Uterus (tissue), 4 donors: ENCODE measurements around the gene SORL1. TPM values are rescaled to one million over a fixed set of nuclear protein-coding genes. Genes with fewer than 3 reads are reported as not detected.

ENCODE experiments used
- DNase-seq, 2 donors: peaks; one replicate each; pipeline ENCODE4 v3.0.0-alpha.2; 2019 to 2020
- H3K27ac ChIP-seq, 2 donors: fragments of 200-600 bp; sonication (generic); 1 replicate in 1 of 2; 2 replicates in 1 of 2; pipeline ENCODE4 v1.5.1; 2016 to 2018
- H3K27me3 ChIP-seq, 2 donors: fragments of 200-600 bp; sonication (generic); one replicate each; pipeline ENCODE4 v1.5.1; 2018 to 2019; ENCODE audit warnings: control low read depth in 1 of 2
- H3K36me3 ChIP-seq, 2 donors: fragments of 200-600 bp; sonication (generic); one replicate each; pipeline ENCODE4 v1.5.1; 2019; ENCODE audit warnings: control low read depth in 1 of 2
- H3K4me1 ChIP-seq, 2 donors: fragments of 200-600 bp; sonication (generic); one replicate each; pipeline ENCODE4 v1.5.1; 2018 to 2019; ENCODE audit warnings: control low read depth in 1 of 2
- H3K4me3 ChIP-seq, 2 donors: fragments of 200-600 bp; sonication (generic); 1 replicate in 1 of 2; 2 replicates in 1 of 2; pipeline ENCODE4 v1.5.1; 2018 to 2019; ENCODE audit warnings: mild to moderate bottlenecking in 1 of 2
- H3K9me3 ChIP-seq, 2 donors: fragments of 200-600 bp; sonication (generic); one replicate each; pipeline ENCODE4 v1.5.1; 2019; ENCODE audit warnings: control low read depth in 1 of 2
- POLR2A ChIP-seq, 2 donors: fragments of 450-650 bp; IDR thresholded peaks; one replicate each; pipeline ENCODE4 v1.6.1; 2016; ENCODE audit warnings: antibody characterized with exemption in 2 of 2, mild to moderate bottlenecking in 1 of 2, moderate library complexity in 1 of 2
- intact Hi-C: fragments of 100-400 bp; cut with DNase I; formaldehyde crosslinking; loops from one replicate; pipeline ENCODE4 v1.15.1; 2023; ENCODE audit warnings: low total_unique reads
- total RNA-seq, 4 donors: library from RNA; depleted of rRNA in 3 of 4; stranded (reverse); fragments of >200 nt in 3 of 4; gene quantifications; one replicate each; pipeline versions ENCODE4 v1.1.0 to v1.2.4, GENCODE V29; 2014 to 2023
- TF ChIP-seq, protein P1 (sequence below), 4 experiments: fragments of 200-600 bp in 2 of 4; fragments of 450-650 bp in 2 of 4; sonication (generic) in 2 of 4; IDR thresholded peaks; one replicate each; pipeline ENCODE4 v1.5.1; 2016 to 2019; ENCODE audit warnings: antibody characterized with exemption in 4 of 4, mild to moderate bottlenecking in 2 of 4, moderate library complexity in 1 of 4
- donor health status: DM: yes; HTN: yes; CAD: no.

The SORL1 gene
- total RNA-seq, 4 donors from 2014 or later: 7.6 to 42.6 (median 17.2) TPM

DNA sequence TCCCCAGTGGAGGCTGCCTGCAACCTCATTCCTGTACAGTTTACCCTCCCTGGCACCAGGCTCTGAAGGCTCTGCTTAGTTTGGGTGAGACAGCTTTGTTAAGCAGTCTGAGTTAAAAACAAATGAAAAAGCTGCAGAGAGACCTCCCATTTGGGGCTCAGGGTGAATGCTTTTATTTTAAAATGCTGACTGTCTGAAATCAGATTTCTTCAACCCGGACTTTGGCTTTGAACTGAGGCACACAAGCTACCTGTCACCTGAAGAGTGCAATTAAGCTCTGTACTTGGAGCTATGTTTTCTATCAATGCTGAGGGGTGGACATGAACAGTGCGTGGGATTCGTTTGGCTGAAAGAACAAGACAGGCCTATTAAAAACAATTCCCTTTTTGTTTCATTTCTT lies 218.2 kb downstream of the SORL1 start:
- Histone ChIP-seq H3K9me3 (no peaks in the 10 kb centered on the region), H3K4me3 (no peak overlapping the region), H3K27me3 (no peaks in the 10 kb centered on the region), H3K27ac (peak overlapping the region; percentile 73 to 80), H3K4me1 (no peaks in the 10 kb centered on the region), H3K36me3 (no peaks in the 10 kb centered on the region)
- DNase-seq: no peak
- intact Hi-C loops: no loop called here
- TF ChIP-seq POLR2A (IDR thresholded peaks at IDR 0.05): no peak
- TF ChIP-seq, protein P1, sequence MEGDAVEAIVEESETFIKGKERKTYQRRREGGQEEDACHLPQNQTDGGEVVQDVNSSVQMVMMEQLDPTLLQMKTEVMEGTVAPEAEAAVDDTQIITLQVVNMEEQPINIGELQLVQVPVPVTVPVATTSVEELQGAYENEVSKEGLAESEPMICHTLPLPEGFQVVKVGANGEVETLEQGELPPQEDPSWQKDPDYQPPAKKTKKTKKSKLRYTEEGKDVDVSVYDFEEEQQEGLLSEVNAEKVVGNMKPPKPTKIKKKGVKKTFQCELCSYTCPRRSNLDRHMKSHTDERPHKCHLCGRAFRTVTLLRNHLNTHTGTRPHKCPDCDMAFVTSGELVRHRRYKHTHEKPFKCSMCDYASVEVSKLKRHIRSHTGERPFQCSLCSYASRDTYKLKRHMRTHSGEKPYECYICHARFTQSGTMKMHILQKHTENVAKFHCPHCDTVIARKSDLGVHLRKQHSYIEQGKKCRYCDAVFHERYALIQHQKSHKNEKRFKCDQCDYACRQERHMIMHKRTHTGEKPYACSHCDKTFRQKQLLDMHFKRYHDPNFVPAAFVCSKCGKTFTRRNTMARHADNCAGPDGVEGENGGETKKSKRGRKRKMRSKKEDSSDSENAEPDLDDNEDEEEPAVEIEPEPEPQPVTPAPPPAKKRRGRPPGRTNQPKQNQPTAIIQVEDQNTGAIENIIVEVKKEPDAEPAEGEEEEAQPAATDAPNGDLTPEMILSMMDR (IDR thresholded peaks at IDR 0.05): no peak

DNA sequence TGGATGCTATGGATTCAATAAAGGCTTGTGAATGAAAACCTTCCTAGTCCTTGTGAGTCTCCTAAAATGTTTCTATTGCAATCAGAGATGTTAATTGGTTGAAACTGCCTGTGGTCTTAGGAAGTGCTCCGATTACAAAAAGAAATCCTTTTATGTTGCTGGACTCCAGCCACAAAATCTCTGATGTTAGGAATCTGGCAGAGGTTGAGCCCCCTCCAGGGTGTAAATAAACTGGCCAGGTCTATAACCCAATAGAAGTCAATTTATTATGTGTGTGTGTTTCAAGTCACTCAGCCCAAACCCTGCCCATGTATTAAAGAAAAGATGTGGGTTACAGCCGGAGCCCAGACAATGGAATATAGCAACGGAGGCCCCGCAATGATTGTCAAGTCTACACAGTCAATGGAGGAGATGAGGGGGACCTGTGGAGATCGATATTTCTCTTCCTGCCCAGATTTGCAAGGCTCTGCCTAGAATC lies 218.7 kb downstream of the SORL1 start:
- TF ChIP-seq, protein P1 (IDR thresholded peaks at IDR 0.05): no peak
- TF ChIP-seq POLR2A (IDR thresholded peaks at IDR 0.05): no peak
- Histone ChIP-seq H3K4me3 (peak overlapping the region in 1 of 2 donors; percentile 19), H3K27me3 (no peaks in the 10 kb centered on the region), H3K36me3 (no peaks in the 10 kb centered on the region), H3K9me3 (no peaks in the 10 kb centered on the region), H3K27ac (peak overlapping the region; percentile 73 to 80), H3K4me1 (no peaks in the 10 kb centered on the region)
- no peak for DNase-seq
- intact Hi-C loops: no loop called here

DNA sequence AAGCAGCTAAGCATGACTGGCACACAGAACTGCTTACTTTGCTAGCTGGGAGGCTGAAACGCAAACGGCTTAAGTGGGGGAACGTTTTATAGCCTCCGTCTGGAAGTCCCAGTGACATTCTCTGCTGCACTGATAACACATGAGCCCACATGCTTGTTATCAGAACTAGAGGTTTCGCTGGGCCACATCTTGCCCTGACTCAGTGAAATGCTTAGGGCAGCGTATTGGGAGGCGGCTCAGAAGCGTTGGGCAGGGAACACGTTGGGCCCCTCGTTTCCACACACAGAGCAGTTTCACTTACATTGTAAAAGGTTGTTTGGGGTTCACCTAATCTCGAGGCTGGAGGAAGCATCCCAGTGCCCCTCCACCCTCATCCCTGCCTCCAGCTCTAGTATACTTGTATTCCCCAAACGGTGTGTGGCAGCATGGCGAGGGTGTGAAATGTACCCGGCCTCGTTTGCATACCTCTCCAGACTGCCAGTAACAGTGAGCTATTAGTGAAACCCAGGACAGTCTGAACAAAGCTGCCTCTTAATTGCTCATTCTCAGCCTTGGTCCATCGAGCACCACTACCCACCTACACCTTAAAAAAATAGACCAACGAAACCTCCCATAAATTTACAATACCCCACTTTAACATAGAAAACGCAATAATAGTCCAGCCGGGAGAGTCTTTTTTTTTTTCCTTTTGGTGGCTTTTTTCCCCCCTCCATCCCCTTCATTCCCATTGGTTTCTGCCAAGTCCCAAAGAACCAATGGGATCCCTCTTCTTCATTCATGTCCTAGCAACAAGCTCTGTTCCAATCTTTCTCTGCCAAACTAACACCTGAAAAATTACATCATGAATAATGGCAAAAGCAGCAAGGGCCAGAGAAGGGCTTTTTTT lies 219.4 kb downstream of the SORL1 start:
- TF ChIP-seq, protein P1 (IDR thresholded peaks at IDR 0.05): no peak
- TF ChIP-seq POLR2A (IDR thresholded peaks at IDR 0.05): no peak
- Histone ChIP-seq H3K27ac (peak overlapping the region; percentile 73 to 80), H3K4me3 (peak overlapping the region; percentile 12 to 19), H3K4me1 (no peaks in the 10 kb centered on the region), H3K9me3 (no peaks in the 10 kb centered on the region), H3K27me3 (no peaks in the 10 kb centered on the region), H3K36me3 (no peaks in the 10 kb centered on the region)
- intact Hi-C loops: no loop called here
- no peak for DNase-seq

DNA sequence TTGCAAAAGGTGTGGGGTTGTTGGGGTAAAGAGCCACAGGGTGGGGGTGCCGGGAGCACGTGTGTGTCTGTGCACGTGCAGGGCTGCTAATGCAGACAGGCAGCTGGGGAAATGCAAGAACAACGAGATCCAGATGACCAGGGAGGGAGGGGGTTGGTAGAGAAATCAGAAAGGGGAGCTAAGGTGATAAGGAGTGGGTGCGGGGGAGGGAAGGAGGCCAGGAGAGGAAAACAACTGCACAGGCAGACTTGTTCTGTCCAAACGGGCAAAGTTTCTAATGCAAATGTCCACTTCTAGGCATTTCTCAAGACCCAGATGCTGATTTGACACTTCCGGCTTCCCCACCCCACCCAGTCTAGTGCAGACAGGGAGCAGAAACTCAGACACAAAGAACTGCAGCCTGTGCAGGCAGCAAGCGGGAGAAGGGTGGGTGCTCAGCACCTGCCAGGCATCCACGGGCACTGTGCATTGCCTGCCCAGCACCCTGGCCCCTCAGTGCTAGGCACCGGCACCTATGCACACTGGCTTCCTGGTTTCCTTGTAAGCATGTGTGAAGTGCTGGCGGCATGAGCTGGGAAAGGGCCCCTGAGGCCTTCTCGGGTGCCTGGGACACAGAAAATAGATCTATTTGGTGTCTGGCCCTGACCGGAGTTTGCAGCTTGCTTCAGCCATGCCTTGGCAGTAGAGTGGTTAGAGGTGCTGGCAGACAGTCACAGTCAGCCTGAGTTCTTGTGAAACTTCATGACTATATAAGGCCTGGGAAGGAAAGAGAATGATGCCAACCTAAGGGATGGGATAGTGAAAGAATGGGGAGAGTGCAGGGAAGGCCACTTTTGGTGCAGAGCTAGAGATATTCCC lies 220.7 kb downstream of the SORL1 start:
- DNase-seq: no peak
- H3K9me3 ChIP-seq: no peaks in the 10 kb centered on the region
- H3K4me3 ChIP-seq: no peak overlapping the region
- TF ChIP-seq, protein P1 (IDR thresholded peaks at IDR 0.05): no peak
- TF ChIP-seq POLR2A (IDR thresholded peaks at IDR 0.05): no peak
- intact Hi-C loops: no loop called here
- H3K36me3 ChIP-seq: no peaks in the 10 kb centered on the region
- no peaks in the 10 kb centered on the region for H3K27me3 ChIP-seq
- no peaks in the 10 kb centered on the region for H3K4me1 ChIP-seq
- H3K27ac ChIP-seq: peak overlapping the region in 1 of 2 donors; percentile 27
